ENCODE measurements around the gene USP47.

DNA sequence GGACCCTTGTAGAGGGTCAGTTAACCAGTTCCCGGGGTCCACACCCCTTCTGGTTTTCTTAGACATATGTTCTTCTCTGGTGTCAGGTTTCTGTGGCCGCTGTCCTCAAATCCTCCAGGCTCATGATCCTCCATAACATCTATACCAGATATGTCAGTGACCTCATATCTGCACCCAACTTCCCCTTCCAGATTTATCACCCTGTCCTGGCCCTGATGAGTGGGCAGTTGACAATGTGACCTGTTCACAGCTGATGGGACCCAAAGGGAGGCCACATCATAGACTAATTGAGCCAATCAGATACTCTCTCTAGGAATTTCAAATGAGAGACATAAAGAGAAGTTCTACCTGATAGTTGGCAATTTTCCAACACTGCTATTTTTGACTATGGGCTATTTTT lies 161.6 kb downstream of the USP47 start:
- no peak for TF ChIP-seq CTCF (IDR thresholded peaks at IDR 0.05; ENCODE audit: low read depth, low read length, poor library complexity, severe bottlenecking)
- TF ChIP-seq EZH2phosphoT487 (IDR thresholded peaks at IDR 0.05; ENCODE audit: borderline replicate concordance, low read length): no peak

All from DOHH2 (cell line).